HG03045 (cell line): ENCODE data around the gene PRTFDC1.

Experiments used
- ATAC-seq: cut with Tn5 transposase; IDR thresholded peaks from one replicate; pipeline ENCODE4 v1.9.1; 2021; ENCODE audit warnings: mild to moderate bottlenecking, moderate library complexity; ENCODE audit not compliant: unreplicated experiment

PRTFDC1 gene

GRCh38 chr10:24804956-24805355, 147.4 kb downstream of the PRTFDC1 start:
- ATAC-seq: no peak

GRCh38 chr10:24804392-24804791, 148.0 kb downstream of the PRTFDC1 start:
- ATAC-seq: no peak

GRCh38 chr10:24802378-24802777, 150.0 kb downstream of the PRTFDC1 start:
- no peak for ATAC-seq

GRCh38 chr10:24800861-24801260, 151.5 kb downstream of the PRTFDC1 start:
- no peak for ATAC-seq
